ENCODE data around the gene MYO18B.

The MYO18B gene

GRCh38 chr22:25953276-25953675 is 211.3 kb downstream of the MYO18B start:
- no peak overlapping the region for H3K4me3 ChIP-seq (replicated peaks; ENCODE audit: low read depth, low read length)
- no peak for TF ChIP-seq CTCF (IDR thresholded peaks at IDR 0.05; ENCODE audit: insufficient read depth, low read length, poor library complexity, severe bottlenecking)
- no peaks in the 10 kb centered on the region for H3K36me3 ChIP-seq (ENCODE audit: control insufficient read depth, insufficient read depth, low read length)
- DNase-seq (ENCODE audit: extremely low read depth, insufficient read length) = no peak
- no peaks in the 10 kb centered on the region for H3K27me3 ChIP-seq (replicated peaks; ENCODE audit: control insufficient read depth, insufficient read depth, low read length)

GRCh38 chr22:25953919-25954318 is 211.9 kb downstream of the MYO18B start:
- Histone ChIP-seq H3K36me3 (ENCODE audit: control insufficient read depth, insufficient read depth, low read length) (no peaks in the 10 kb centered on the region), H3K4me3 (replicated peaks; ENCODE audit: low read depth, low read length) (no peak overlapping the region), H3K27me3 (replicated peaks; ENCODE audit: control insufficient read depth, insufficient read depth, low read length) (no peaks in the 10 kb centered on the region)
- DNase-seq (ENCODE audit: extremely low read depth, insufficient read length) = no peak
- TF ChIP-seq CTCF (IDR thresholded peaks at IDR 0.05; ENCODE audit: insufficient read depth, low read length, poor library complexity, severe bottlenecking) = no peak

- Histone ChIP-seq H3K4me3 (replicated peaks; ENCODE audit: low read depth, low read length) (no peak overlapping the region), H3K36me3 (ENCODE audit: control insufficient read depth, insufficient read depth, low read length) (no peaks in the 10 kb centered on the region), H3K27me3 (replicated peaks; ENCODE audit: control insufficient read depth, insufficient read depth, low read length) (no peaks in the 10 kb centered on the region)
- no peak for TF ChIP-seq CTCF (IDR thresholded peaks at IDR 0.05; ENCODE audit: insufficient read depth, low read length, poor library complexity, severe bottlenecking)
- no peak for DNase-seq (ENCODE audit: extremely low read depth, insufficient read length)
Observed at GRCh38 chr22:25955323-25955722, 213.3 kb downstream of the MYO18B start.

- TF ChIP-seq CTCF (IDR thresholded peaks at IDR 0.05; ENCODE audit: insufficient read depth, low read length, poor library complexity, severe bottlenecking) = no peak
- no peak for DNase-seq (ENCODE audit: extremely low read depth, insufficient read length)
- Histone ChIP-seq H3K4me3 (replicated peaks; ENCODE audit: low read depth, low read length) (no peak overlapping the region), H3K36me3 (ENCODE audit: control insufficient read depth, insufficient read depth, low read length) (no peaks in the 10 kb centered on the region), H3K27me3 (replicated peaks; ENCODE audit: control insufficient read depth, insufficient read depth, low read length) (no peaks in the 10 kb centered on the region)
Observed at GRCh38 chr22:25956801-25957200, 214.8 kb downstream of the MYO18B start.

- H3K4me3 ChIP-seq (replicated peaks; ENCODE audit: low read depth, low read length) = no peak overlapping the region
- no peaks in the 10 kb centered on the region for H3K36me3 ChIP-seq (ENCODE audit: control insufficient read depth, insufficient read depth, low read length)
- TF ChIP-seq CTCF (IDR thresholded peaks at IDR 0.05; ENCODE audit: insufficient read depth, low read length, poor library complexity, severe bottlenecking) = no peak
- no peaks in the 10 kb centered on the region for H3K27me3 ChIP-seq (replicated peaks; ENCODE audit: control insufficient read depth, insufficient read depth, low read length)
- no peak for DNase-seq (ENCODE audit: extremely low read depth, insufficient read length)
Observed at GRCh38 chr22:25959818-25960774, 218.1 kb downstream of the MYO18B start.

All from GM06990 (cell line).